ENCODE results near the gene HK3.

HK3 gene

GRCh38 chr5:176899296-176899891 lies at the start of gene HK3:
Gene HK3 (minus strand): TSS chr5:176899346. CDS start chr5:176896159, 3,187 bp downstream.
- peak; percentile 2 to 33 for DNase-seq

GRCh38 chr5:176948458-176948857 lies 49.3 kb upstream of the HK3 start:
- DNase-seq, result no peak

GRCh38 chr5:176947847-176948246 lies 48.7 kb upstream of the HK3 start:
- DNase-seq, result no peak

- DNase-seq, result no peak
Measured at GRCh38 chr5:176944268-176944667, 45.1 kb upstream of the HK3 start.

GRCh38 chr5:176943816-176944215 lies 44.7 kb upstream of the HK3 start:
- DNase-seq, result no peak

GRCh38 chr5:176941951-176942350 lies 42.8 kb upstream of the HK3 start:
- no peak for DNase-seq

GRCh38 chr5:176938472-176938871 lies 39.3 kb upstream of the HK3 start:
- DNase-seq, result no peak

- no peak for DNase-seq
Measured at GRCh38 chr5:176935017-176935416, 35.9 kb upstream of the HK3 start.

- no peak for DNase-seq
Measured at GRCh38 chr5:176934309-176934930, 35.3 kb upstream of the HK3 start.

GRCh38 chr5:176929654-176930053 lies 30.5 kb upstream of the HK3 start:
- DNase-seq, result no peak

GRCh38 chr5:176927562-176927961 lies 28.4 kb upstream of the HK3 start:
- DNase-seq, result no peak

GRCh38 chr5:176922817-176923216 lies 23.7 kb upstream of the HK3 start:
- no peak for DNase-seq

GRCh38 chr5:176921714-176922113 lies 22.6 kb upstream of the HK3 start:
- no peak for DNase-seq

GRCh38 chr5:176918613-176919012 lies 19.5 kb upstream of the HK3 start:
- no peak for DNase-seq

GRCh38 chr5:176916337-176916736 lies 17.2 kb upstream of the HK3 start:
- no peak for DNase-seq

GRCh38 chr5:176915906-176916305 lies 16.8 kb upstream of the HK3 start:
- no peak for DNase-seq

- no peak for DNase-seq
Measured at GRCh38 chr5:176912115-176912514, 13.0 kb upstream of the HK3 start.

- DNase-seq, result no peak
Measured at GRCh38 chr5:176908675-176909368, 9.7 kb upstream of the HK3 start.

- DNase-seq, result no peak
Measured at GRCh38 chr5:176906796-176907195, 7.7 kb upstream of the HK3 start.

GRCh38 chr5:176906126-176906525 lies 7.0 kb upstream of the HK3 start:
- DNase-seq, result no peak

GRCh38 chr5:176904276-176904675 lies 5.1 kb upstream of the HK3 start:
- DNase-seq, result no peak

- no peak for DNase-seq
Measured at GRCh38 chr5:176902911-176903664, 3.9 kb upstream of the HK3 start.

GRCh38 chr5:176902102-176902814 lies 3.1 kb upstream of the HK3 start:
- DNase-seq, result no peak

All from CD4-positive, alpha-beta T cell treated with Interferon alpha-2 for 1 hour (primary cell).